Parathyroid adenoma (tissue), 2 donors: ENCODE measurements around the gene ASB4.

Experiments used
- H2AFZ ChIP-seq: fragments of 300-600 bp; sonication (generic); one replicate; pipeline ENCODE4 v1.7.0; 2017; ENCODE audit warnings: antibody characterized with exemption, mild to moderate bottlenecking
- H3K27ac ChIP-seq: fragments of 300-600 bp; sonication (generic); one replicate; pipeline ENCODE4 v1.7.0; 2017
- H3K27me3 ChIP-seq: fragments of 300-600 bp; sonication (generic); one replicate; pipeline ENCODE4 v1.7.0; 2017; ENCODE audit warnings: low read length; ENCODE audit not compliant: control insufficient read depth, insufficient read depth
- H3K36me3 ChIP-seq: fragments of 300-600 bp; sonication (generic); one replicate; pipeline ENCODE4 v1.7.0; 2017; ENCODE audit warnings: low read length; ENCODE audit not compliant: control insufficient read depth, insufficient read depth
- H3K4me1 ChIP-seq: fragments of 300-600 bp; sonication (generic); one replicate; pipeline ENCODE4 v1.7.0; 2017; ENCODE audit warnings: control low read depth
- H3K4me2 ChIP-seq: fragments of 300-600 bp; sonication (generic); one replicate; pipeline ENCODE4 v1.7.0; 2017; ENCODE audit warnings: low read length
- H3K4me3 ChIP-seq: fragments of 300-600 bp; sonication (generic); one replicate; pipeline ENCODE4 v1.7.0; 2017; ENCODE audit warnings: low read depth, low read length
- H3K79me2 ChIP-seq: fragments of 300-600 bp; sonication (generic); one replicate; pipeline ENCODE4 v1.7.0; 2017; ENCODE audit warnings: control low read depth
- H3K9ac ChIP-seq: fragments of 300-600 bp; sonication (generic); one replicate; pipeline ENCODE4 v1.7.0; 2017; ENCODE audit warnings: mild to moderate bottlenecking
- H3K9me3 ChIP-seq: fragments of 300-600 bp; sonication (generic); one replicate; pipeline ENCODE4 v1.7.0; 2017; ENCODE audit warnings: low read length; ENCODE audit not compliant: control insufficient read depth
- TF ChIP-seq, protein P1 (sequence below): fragments of 300-600 bp; sonication (generic); IDR thresholded peaks from one replicate; pipeline ENCODE4 v1.7.0; 2017; ENCODE audit warnings: antibody characterized with exemption, mild to moderate bottlenecking
- donor health status: primary hyperparathyroidism.

The ASB4 gene

DNA sequence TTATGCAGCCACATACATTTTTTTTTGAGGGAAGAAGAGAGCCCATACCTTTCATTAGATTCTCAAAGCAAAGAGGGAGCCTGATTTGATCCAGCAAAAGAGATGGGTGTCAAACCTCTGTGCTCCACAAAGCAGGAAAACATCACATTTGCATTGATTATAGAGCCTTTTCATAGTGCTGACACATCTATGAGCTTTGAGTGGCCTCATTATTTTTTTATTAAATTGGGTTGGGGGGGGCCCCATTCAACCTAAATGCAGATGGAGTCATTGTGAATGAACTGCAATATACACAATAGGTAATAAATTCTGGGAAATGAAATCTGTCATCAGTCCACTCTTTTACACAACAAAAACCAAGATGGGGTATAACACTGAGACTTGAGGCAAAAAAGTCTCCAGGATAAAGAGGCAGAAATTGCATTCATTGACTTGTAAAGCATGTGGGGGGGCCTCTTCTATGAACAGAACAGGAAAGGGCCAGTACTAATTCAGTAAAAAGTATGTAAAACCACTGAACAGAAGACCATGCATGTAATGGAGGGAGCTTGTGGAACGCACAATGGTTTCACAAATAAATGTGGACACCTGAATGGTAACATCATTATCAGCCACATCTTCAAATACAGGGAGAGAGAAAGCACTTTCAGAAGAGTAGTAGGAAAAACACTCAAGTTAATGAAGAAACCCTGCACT, 17.7 kb upstream of the ASB4 start:
- Histone ChIP-seq H3K27ac (no peak overlapping the region), H3K36me3 (no peaks in the 10 kb centered on the region)

DNA sequence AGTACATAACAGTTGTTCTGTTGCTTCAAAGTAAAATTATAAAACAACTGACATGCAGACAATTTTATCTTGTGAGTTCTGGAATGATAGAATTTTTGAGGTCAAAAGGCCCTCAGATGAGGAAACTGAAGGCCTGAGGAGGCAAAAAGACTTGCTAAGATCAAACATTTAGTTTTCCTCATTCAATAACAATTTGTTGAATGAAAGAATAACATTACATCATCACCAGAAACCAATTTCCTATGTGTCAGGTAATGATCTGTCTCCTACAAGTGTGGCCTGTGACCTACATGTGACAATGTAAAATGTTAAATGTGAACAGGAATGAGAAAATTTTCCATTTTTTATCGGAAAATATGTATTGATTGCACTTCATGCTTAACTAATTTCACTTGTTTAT, 16.6 kb upstream of the ASB4 start:
- Histone ChIP-seq H3K9ac (no peak overlapping the region), H3K9me3 (no peaks in the 10 kb centered on the region), H2AFZ (no peak overlapping the region), H3K4me2 (no peak overlapping the region), H3K4me1 (no peaks in the 10 kb centered on the region), H3K27ac (no peak overlapping the region), H3K27me3 (no peaks in the 10 kb centered on the region), H3K79me2 (no peaks in the 10 kb centered on the region), H3K4me3 (no peak overlapping the region), H3K36me3 (no peaks in the 10 kb centered on the region)
- TF ChIP-seq, protein P1, sequence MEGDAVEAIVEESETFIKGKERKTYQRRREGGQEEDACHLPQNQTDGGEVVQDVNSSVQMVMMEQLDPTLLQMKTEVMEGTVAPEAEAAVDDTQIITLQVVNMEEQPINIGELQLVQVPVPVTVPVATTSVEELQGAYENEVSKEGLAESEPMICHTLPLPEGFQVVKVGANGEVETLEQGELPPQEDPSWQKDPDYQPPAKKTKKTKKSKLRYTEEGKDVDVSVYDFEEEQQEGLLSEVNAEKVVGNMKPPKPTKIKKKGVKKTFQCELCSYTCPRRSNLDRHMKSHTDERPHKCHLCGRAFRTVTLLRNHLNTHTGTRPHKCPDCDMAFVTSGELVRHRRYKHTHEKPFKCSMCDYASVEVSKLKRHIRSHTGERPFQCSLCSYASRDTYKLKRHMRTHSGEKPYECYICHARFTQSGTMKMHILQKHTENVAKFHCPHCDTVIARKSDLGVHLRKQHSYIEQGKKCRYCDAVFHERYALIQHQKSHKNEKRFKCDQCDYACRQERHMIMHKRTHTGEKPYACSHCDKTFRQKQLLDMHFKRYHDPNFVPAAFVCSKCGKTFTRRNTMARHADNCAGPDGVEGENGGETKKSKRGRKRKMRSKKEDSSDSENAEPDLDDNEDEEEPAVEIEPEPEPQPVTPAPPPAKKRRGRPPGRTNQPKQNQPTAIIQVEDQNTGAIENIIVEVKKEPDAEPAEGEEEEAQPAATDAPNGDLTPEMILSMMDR: no peak

More for the DNA sequence above, 17.7 kb upstream of the ASB4 start:
- Histone ChIP-seq H3K9ac (no peak overlapping the region), H3K4me2 (no peak overlapping the region), H3K4me1 (no peaks in the 10 kb centered on the region), H3K4me3 (no peak overlapping the region), H3K9me3 (no peaks in the 10 kb centered on the region), H3K27me3 (no peaks in the 10 kb centered on the region), H2AFZ (no peak overlapping the region), H3K79me2 (no peaks in the 10 kb centered on the region)
- TF ChIP-seq, protein P1: no peak

DNA sequence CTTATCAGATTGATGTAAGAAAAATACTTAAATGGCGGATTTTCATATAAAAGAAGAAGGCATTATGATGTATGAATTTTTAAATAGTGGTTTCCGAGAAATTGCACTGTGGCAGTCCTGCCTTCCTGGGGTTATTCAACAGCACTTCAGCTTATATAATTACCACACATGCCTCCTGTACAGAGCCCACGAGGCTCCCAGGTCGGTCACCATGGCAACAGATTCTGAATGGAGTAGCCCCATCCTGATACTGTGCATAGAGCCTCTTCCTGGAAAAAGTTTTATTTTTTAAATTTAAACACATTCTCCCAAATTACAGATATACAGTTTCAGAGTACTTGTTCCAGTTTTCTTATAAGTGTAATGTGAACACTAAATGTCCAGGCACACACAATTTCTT, 15.9 kb upstream of the ASB4 start:
- H3K9me3 ChIP-seq: no peaks in the 10 kb centered on the region
- H3K4me2 ChIP-seq: no peak overlapping the region
- H3K4me1 ChIP-seq: no peaks in the 10 kb centered on the region
- H3K9ac ChIP-seq: no peak overlapping the region
- no peak overlapping the region for H2AFZ ChIP-seq
- H3K79me2 ChIP-seq: no peaks in the 10 kb centered on the region
- no peaks in the 10 kb centered on the region for H3K27me3 ChIP-seq
- no peaks in the 10 kb centered on the region for H3K36me3 ChIP-seq
- no peak overlapping the region for H3K4me3 ChIP-seq
- TF ChIP-seq, protein P1: no peak
- no peak overlapping the region for H3K27ac ChIP-seq

DNA sequence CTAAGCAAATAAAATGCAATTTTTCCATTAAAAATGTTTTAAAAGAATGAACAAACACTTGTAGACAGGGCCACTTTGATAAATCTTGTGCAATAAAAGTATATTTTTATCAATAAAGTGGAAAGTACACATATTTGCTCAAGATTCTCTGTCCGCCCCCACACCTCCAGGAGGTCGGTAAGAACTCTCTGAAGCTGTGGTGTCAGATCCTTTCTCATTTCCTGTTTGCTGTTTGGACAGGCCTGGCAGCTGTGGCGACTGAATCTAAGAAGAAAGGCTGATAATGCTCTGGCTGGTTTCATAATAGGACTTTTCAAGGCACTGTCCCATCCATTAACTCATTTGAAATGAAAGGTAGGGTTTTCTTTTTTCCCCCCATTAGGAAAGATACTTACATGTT, 15.3 kb upstream of the ASB4 start:
- Histone ChIP-seq H3K27ac (no peak overlapping the region), H3K4me3 (no peak overlapping the region), H3K4me2 (no peak overlapping the region), H3K79me2 (no peaks in the 10 kb centered on the region), H2AFZ (no peak overlapping the region), H3K36me3 (no peaks in the 10 kb centered on the region), H3K27me3 (no peaks in the 10 kb centered on the region), H3K9ac (no peak overlapping the region), H3K9me3 (no peaks in the 10 kb centered on the region), H3K4me1 (no peaks in the 10 kb centered on the region)
- TF ChIP-seq, protein P1: no peak

DNA sequence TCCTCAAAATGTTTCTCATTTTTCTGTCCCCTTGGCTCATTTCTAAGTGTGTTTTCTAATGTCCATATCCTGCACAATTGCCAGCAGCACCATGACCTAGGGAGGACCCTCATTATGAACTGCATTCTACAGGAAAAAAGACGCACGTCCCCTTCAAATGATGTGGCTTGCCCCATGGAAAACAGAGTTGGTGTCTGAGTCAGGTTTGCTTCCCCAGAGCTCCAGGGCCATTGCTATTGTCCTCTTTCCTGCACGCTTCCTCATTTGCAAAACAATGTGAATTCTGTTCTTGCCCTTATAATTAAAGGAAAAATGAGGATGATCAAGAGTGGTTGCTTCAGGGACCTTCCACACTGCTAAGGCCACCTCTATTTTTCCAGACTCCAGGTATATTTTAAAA, 14.7 kb upstream of the ASB4 start:
- Histone ChIP-seq H3K79me2 (no peaks in the 10 kb centered on the region), H3K9me3 (no peaks in the 10 kb centered on the region), H3K4me3 (no peak overlapping the region), H3K4me1 (no peaks in the 10 kb centered on the region), H3K4me2 (no peak overlapping the region), H3K27ac (no peak overlapping the region), H3K36me3 (no peaks in the 10 kb centered on the region), H3K9ac (no peak overlapping the region), H2AFZ (no peak overlapping the region), H3K27me3 (no peaks in the 10 kb centered on the region)
- TF ChIP-seq, protein P1: no peak
